Tibial nerve (tissue), 3 donors: Measurements from ENCODE around the gene NFAT5.

ENCODE experiments used
- POLR2A ChIP-seq, 2 donors: fragments of 450-650 bp; IDR thresholded peaks; one replicate each; pipeline ENCODE4 v1.6.1; 2017; ENCODE audit warnings: antibody characterized with exemption in 2 of 2, mild to moderate bottlenecking in 2 of 2, moderate library complexity in 2 of 2
- TF ChIP-seq, protein P1 (sequence below), 5 experiments: fragments of 200-600 bp in 3 of 5; fragments of 450-650 bp in 2 of 5; sonication (generic) in 3 of 5; IDR thresholded peaks; one replicate each; pipeline ENCODE4 v1.5.1; 2016 to 2019; ENCODE audit warnings: antibody characterized with exemption in 5 of 5, mild to moderate bottlenecking in 3 of 5, moderate library complexity in 2 of 5

DNA sequence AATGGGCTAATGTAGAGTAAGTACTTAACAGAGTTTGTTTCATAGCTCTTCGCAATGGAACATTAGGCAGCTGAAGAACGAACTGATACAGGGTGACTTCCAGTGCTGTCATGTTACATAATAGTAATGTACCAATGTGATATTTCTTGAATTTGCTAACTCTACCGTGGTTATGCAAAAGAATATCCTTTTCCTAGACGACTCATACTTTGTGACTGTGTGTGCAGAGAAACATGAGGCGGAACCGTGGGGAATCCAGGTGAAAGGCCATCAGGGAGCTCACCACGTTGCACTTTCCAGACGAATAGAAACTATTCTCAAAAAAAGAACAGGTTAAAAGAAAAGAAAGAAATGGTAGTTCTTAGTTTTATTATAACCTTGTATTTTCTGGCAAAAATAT is 175.8 kb downstream of the NFAT5 start:
- TF ChIP-seq POLR2A (IDR thresholded peaks at IDR 0.05): no peak
- TF ChIP-seq, protein P1, sequence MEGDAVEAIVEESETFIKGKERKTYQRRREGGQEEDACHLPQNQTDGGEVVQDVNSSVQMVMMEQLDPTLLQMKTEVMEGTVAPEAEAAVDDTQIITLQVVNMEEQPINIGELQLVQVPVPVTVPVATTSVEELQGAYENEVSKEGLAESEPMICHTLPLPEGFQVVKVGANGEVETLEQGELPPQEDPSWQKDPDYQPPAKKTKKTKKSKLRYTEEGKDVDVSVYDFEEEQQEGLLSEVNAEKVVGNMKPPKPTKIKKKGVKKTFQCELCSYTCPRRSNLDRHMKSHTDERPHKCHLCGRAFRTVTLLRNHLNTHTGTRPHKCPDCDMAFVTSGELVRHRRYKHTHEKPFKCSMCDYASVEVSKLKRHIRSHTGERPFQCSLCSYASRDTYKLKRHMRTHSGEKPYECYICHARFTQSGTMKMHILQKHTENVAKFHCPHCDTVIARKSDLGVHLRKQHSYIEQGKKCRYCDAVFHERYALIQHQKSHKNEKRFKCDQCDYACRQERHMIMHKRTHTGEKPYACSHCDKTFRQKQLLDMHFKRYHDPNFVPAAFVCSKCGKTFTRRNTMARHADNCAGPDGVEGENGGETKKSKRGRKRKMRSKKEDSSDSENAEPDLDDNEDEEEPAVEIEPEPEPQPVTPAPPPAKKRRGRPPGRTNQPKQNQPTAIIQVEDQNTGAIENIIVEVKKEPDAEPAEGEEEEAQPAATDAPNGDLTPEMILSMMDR (IDR thresholded peaks at IDR 0.05): no peak
